Subcutaneous abdominal adipose tissue (tissue), 5 donors: Measurements from ENCODE around the gene HMGA1.

Experiments used
- H3K27ac ChIP-seq: one replicate; pipeline ENCODE4 v1.7.0; 2013; ENCODE audit warnings: low read depth, mild to moderate bottlenecking, inconsistent platforms, low read length, moderate library complexity
- H3K27me3 ChIP-seq, 5 donors: one replicate each; pipeline ENCODE4 v1.7.0; 2013; ENCODE audit warnings: low read length in 5 of 5, inconsistent platforms in 1 of 5; ENCODE audit not compliant: control insufficient read depth in 5 of 5, insufficient read depth in 4 of 5
- H3K36me3 ChIP-seq, 5 donors: one replicate each; pipeline ENCODE4 v1.7.0; 2013; ENCODE audit warnings: low read length in 5 of 5; ENCODE audit not compliant: control insufficient read depth in 5 of 5, insufficient read depth in 5 of 5
- H3K4me1 ChIP-seq, 5 donors: one replicate each; pipeline ENCODE4 v1.7.0; 2013; ENCODE audit warnings: low read length in 5 of 5, mild to moderate bottlenecking in 3 of 5, moderate library complexity in 1 of 5; ENCODE audit not compliant: control insufficient read depth in 5 of 5, insufficient read depth in 5 of 5
- H3K4me3 ChIP-seq, 5 donors: one replicate each; pipeline ENCODE4 v1.7.0; 2013; ENCODE audit warnings: low read length in 5 of 5, low read depth in 1 of 5
- H3K9ac ChIP-seq, 5 donors: one replicate each; pipeline ENCODE4 v1.7.0; 2013; ENCODE audit warnings: low read length in 5 of 5, mild to moderate bottlenecking in 4 of 5, moderate library complexity in 3 of 5
- H3K9me3 ChIP-seq, 5 donors: one replicate each; pipeline ENCODE4 v1.7.0; 2013; ENCODE audit warnings: low read length in 5 of 5; ENCODE audit not compliant: control insufficient read depth in 5 of 5
- donor health status: healthy.
- donor health status: healthy.
- donor health status: healthy.
- donor health status: healthy.
- donor health status: healthy.

The HMGA1 gene

DNA sequence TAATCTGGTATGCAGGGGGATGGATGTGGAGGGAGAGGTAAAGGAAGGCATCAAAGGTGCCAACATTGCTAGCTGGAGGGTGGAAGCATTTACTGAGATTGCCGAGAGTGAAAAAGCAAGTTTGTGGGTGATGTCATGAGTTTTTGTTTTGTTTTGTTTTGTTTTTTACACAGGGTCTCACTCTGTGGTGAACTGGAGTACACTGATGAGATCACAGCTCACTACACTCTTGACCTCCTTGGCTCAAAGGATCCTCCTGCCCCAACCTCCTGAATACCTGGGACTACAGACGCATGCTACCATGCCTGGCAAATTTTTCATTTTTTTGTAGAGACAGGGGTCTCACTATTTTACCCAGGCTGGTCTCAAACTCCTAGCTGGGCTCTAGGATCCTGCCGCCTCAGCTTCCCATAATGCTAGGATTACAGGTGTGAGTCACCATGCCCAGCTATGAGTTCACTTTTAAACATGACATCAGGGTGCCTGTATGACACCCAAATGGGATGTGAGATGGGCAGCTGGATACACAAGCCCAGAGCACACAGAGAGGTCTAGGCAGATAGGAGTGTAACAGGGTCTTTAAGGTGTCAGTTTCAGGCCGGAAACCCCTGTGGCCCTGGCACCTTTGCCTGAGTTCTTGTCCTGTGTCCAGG, 35.1 kb upstream of the HMGA1 start:
- H3K27me3 ChIP-seq: peaks cover 0 to 4% (median 0%) of the 10 kb centered on the region in 5 donors
- H3K9ac ChIP-seq: no peak overlapping the region
- no peaks in the 10 kb centered on the region for H3K36me3 ChIP-seq
- H3K4me1 ChIP-seq: peaks cover 0 to 7% (median 2%) of the 10 kb centered on the region in 5 donors
- no peaks in the 10 kb centered on the region for H3K9me3 ChIP-seq
- no peak overlapping the region for H3K4me3 ChIP-seq
- no peak overlapping the region for H3K27ac ChIP-seq

GRCh38 chr6:34202329-34203201, 34.1 kb upstream of the HMGA1 start:
- Histone ChIP-seq H3K36me3 (no peaks in the 10 kb centered on the region), H3K27me3 (peaks cover 0 to 4% (median 0%) of the 10 kb centered on the region in 5 donors), H3K9me3 (no peaks in the 10 kb centered on the region), H3K4me1 (peaks cover 0 to 4% (median 0%) of the 10 kb centered on the region in 5 donors), H3K4me3 (no peak overlapping the region), H3K9ac (no peak overlapping the region), H3K27ac (no peak overlapping the region)

GRCh38 chr6:34204693-34205092, 32.0 kb upstream of the HMGA1 start:
- peaks cover 0 to 4% (median 0%) of the 10 kb centered on the region in 5 donors for H3K27me3 ChIP-seq
- no peak overlapping the region for H3K27ac ChIP-seq
- no peak overlapping the region for H3K4me3 ChIP-seq
- no peaks in the 10 kb centered on the region for H3K9me3 ChIP-seq
- H3K9ac ChIP-seq: no peak overlapping the region
- H3K36me3 ChIP-seq: no peaks in the 10 kb centered on the region
- peaks cover 0 to 4% (median 0%) of the 10 kb centered on the region in 5 donors for H3K4me1 ChIP-seq

DNA sequence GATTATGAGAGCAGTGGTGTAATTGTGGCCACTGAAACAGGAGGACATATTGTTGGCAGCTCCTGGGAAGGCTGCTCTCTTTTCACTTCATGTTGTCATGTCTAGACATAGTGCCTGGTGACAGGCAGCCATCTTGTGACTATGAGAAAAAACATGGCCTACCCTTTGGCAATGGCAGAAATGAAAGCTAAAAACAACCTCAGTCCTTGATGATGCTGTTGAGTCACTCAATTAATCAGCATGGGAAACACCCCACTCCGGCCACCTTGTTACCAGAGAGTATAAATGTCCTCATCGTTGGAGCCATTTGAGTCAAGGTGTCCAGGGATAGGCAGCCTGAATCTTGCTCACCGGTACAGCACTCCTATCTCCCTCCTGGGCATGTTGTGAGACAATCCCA, 31.2 kb upstream of the HMGA1 start:
- Histone ChIP-seq H3K4me1 (peaks cover 0 to 4% (median 0%) of the 10 kb centered on the region in 5 donors), H3K4me3 (no peak overlapping the region), H3K36me3 (no peaks in the 10 kb centered on the region), H3K27me3 (peaks cover 0 to 4% (median 0%) of the 10 kb centered on the region in 5 donors), H3K9ac (no peak overlapping the region), H3K9me3 (no peaks in the 10 kb centered on the region), H3K27ac (no peak overlapping the region)

GRCh38 chr6:34205916-34206315, 30.8 kb upstream of the HMGA1 start:
- Histone ChIP-seq H3K4me1 (no peaks in the 10 kb centered on the region), H3K27ac (no peak overlapping the region), H3K9ac (no peak overlapping the region), H3K4me3 (no peak overlapping the region), H3K27me3 (peaks cover 0 to 4% (median 0%) of the 10 kb centered on the region in 5 donors), H3K9me3 (no peaks in the 10 kb centered on the region), H3K36me3 (no peaks in the 10 kb centered on the region)

DNA sequence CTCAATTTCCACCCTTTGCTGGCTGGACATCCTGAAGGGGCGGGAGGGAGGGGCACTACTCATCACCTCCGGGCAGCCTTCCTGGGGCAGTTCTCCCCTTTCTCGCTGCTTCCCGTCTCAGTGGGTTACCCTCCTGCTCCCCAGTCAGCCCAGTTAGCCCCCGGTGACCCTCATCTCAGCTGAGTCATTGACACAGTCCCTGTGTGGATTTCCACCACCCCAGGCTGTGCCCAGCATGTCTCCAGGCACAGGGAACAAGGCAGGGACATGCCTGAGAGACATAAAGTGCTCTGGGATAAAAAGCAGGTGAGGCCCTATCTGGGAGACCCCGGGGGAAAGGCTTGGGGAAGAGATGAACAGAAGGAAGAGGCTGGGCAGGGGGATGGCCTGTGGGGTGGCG, 29.9 kb upstream of the HMGA1 start:
- no peak overlapping the region for H3K27ac ChIP-seq
- H3K27me3 ChIP-seq: peaks cover 0 to 2% (median 0%) of the 10 kb centered on the region in 5 donors
- no peaks in the 10 kb centered on the region for H3K4me1 ChIP-seq
- H3K9ac ChIP-seq: no peak overlapping the region
- no peaks in the 10 kb centered on the region for H3K36me3 ChIP-seq
- no peak overlapping the region for H3K4me3 ChIP-seq
- no peaks in the 10 kb centered on the region for H3K9me3 ChIP-seq

DNA sequence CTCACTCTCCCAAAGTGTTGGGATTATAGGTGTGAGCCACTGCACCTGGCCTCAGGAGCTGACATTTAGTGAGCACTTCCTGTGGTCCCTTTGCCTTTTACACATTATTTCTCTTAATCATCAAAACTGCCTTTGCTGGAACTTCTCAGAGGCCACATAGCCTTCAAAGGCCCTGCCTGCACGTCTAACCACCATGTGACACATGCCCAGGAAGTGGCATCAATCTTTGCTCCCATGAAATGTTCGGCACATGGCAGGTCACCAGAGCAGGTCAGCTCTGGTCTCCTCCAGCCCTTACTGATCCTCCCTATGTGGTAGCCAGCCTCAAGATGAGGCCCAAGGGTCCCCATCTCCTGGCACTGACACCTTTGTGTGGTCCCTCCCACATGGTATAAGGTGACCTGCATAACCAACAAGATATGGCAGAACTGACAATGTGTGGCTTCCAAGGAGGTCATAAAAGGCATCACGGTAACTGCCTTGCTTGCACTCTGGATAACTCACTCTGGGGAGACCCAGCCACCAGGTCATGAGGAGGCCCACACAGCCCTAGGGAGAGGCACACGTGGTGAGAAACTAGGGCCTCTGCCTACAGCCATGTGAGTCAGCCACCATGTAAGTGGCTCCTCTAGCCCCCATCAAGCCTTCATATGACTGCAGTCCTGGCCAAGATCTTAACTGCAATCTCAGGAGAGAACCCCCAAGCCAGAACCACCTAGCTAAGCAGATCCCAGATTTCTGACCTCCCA, 28.8 kb upstream of the HMGA1 start:
- H3K9ac ChIP-seq: no peak overlapping the region
- no peak overlapping the region for H3K27ac ChIP-seq
- no peak overlapping the region for H3K4me3 ChIP-seq
- no peaks in the 10 kb centered on the region for H3K27me3 ChIP-seq
- H3K4me1 ChIP-seq: no peaks in the 10 kb centered on the region
- no peaks in the 10 kb centered on the region for H3K36me3 ChIP-seq
- no peaks in the 10 kb centered on the region for H3K9me3 ChIP-seq

- Histone ChIP-seq H3K36me3 (no peaks in the 10 kb centered on the region), H3K9me3 (no peaks in the 10 kb centered on the region), H3K4me1 (no peaks in the 10 kb centered on the region), H3K4me3 (no peak overlapping the region), H3K9ac (no peak overlapping the region), H3K27me3 (no peaks in the 10 kb centered on the region), H3K27ac (no peak overlapping the region)
These were observed 22.9 kb upstream of the HMGA1 start for GRCh38 chr6:34213772-34214171.

GRCh38 chr6:34218691-34219090, 18.0 kb upstream of the HMGA1 start:
- no peaks in the 10 kb centered on the region for H3K9me3 ChIP-seq
- H3K27ac ChIP-seq: no peak overlapping the region
- no peaks in the 10 kb centered on the region for H3K27me3 ChIP-seq
- no peaks in the 10 kb centered on the region for H3K36me3 ChIP-seq
- peaks cover 0 to 8% (median 8%) of the 10 kb centered on the region in 5 donors for H3K4me1 ChIP-seq
- H3K9ac ChIP-seq: no peak overlapping the region
- H3K4me3 ChIP-seq: no peak overlapping the region
